ENCODE data around the gene VWF.
"Not testable (repeated sequence)": the region's sequence is repeated elsewhere in the genome, so short reads cannot be mapped to it uniquely, and the experiment has no call there.

The VWF gene

DNA sequence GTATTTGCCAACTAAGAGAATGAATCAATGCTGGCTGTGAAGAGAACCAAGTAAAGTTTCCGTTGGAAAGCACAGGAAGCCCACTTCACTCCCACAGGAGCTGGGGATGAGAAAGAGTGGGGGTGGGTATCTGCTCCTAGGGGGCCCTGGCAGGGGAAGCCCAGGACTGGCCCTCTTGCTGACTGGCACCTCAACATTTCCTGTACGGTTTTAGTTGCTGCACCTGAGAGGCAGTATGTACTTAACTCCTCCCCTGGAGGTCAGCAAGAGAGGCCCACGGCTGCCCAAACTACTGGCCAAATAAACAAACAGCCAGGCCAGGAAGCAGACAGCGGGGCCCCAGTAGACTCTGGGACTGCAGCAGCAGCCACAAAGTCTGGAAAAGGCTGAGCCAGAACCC is 33.8 kb upstream of the VWF start:
- no peak overlapping the region for H3K27ac Mint-ChIP-seq
- no peak overlapping the region for H3K4me3 Mint-ChIP-seq
- H3K4me1 Mint-ChIP-seq, result no peaks in the 10 kb centered on the region
- no peaks in the 10 kb centered on the region for H3K9me3 Mint-ChIP-seq
- DNase-seq (ENCODE audit: low spot score in 2 of 2) (no peak), ATAC-seq (ENCODE audit: low read depth) (no peak)
- peaks cover 12% of the 10 kb centered on the region for H3K27me3 Mint-ChIP-seq
- H3K36me3 Mint-ChIP-seq, result no peaks in the 10 kb centered on the region

DNA sequence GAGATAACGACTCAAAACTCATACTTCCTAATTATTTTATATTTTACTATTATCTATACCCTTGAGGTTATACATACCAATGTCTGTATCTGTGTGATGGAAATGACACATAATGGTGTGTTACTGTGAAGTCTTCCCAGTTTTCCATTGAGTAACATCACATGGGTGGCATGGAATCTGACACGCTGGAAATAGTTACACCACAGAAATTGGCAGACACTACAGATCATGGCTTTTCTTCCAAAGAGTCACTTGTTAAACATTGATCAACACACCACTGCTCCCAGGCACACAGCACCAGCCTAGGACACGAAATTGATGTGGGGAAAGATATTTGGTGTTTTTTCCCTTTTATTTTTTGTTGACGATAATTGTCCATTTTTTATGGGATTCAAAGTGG is 33.0 kb upstream of the VWF start:
- no peak overlapping the region for H3K27ac Mint-ChIP-seq
- ATAC-seq (ENCODE audit: low read depth) (no peak), DNase-seq (ENCODE audit: low spot score in 2 of 2) (no peak)
- no peaks in the 10 kb centered on the region for H3K4me1 Mint-ChIP-seq
- H3K4me3 Mint-ChIP-seq, result no peak overlapping the region
- H3K27me3 Mint-ChIP-seq, result peaks cover 12% of the 10 kb centered on the region
- no peaks in the 10 kb centered on the region for H3K36me3 Mint-ChIP-seq
- H3K9me3 Mint-ChIP-seq, result no peaks in the 10 kb centered on the region

DNA sequence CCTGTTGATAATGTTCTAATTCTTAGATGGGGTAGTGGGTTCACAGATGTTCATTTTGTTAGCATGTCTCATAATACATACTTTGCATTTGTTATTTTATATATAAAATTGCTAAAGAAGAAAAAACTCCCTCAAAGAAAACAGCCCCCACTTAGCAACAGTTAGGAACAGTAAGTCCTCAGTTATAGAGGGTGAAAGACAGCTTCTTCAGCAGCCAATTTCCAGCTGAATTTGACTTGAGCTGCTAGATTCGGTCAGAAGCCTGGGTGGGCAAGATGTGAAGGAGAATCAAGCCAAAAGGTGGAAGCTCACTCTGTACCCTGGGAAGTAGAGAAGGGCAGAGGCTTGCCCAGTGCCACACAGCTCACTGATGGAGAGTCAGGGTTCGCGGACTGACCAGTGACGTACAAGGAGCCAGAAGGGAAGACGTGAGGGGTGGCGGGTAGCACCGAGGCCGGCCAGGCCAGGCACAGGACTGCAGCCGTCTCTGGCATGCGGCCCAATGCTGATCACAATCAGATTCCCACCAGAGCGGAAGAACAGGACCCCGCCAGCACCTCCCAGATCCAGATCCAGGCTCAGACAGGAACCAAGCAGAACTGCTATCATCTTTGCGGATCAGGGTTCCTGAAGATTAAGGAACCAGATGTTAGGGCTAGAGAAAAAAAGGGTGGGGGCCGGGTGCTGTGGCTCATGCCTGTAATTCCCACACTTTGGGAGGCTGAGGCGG is 30.4 kb upstream of the VWF start:
- H3K4me3 Mint-ChIP-seq, result no peak overlapping the region
- no peaks in the 10 kb centered on the region for H3K4me1 Mint-ChIP-seq
- DNase-seq (ENCODE audit: low spot score in 2 of 2) (no peak), ATAC-seq (ENCODE audit: low read depth) (no peak)
- H3K27me3 Mint-ChIP-seq, result peaks cover 8% of the 10 kb centered on the region
- H3K36me3 Mint-ChIP-seq, result no peaks in the 10 kb centered on the region
- no peaks in the 10 kb centered on the region for H3K9me3 Mint-ChIP-seq
- no peak overlapping the region for H3K27ac Mint-ChIP-seq

DNA sequence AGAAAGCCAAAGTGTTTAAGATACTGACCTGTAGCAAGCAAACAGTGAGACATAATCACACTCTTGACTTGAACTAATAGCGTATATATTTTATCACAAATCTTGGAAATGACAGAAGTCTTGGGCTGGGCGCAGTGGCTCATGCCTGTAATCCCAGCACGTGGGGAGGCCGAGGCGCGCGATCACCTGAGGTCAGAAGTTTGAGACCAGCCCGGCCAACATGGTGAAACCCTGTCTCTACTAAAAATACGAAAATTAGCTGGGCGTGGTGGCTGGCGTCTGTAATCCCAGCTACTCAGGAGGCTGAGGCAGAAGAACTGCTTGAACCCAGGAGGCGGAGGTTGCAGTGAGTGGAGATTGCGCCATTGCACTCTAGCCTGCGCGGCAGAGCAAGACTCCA is 24.3 kb upstream of the VWF start:
- H3K4me1 Mint-ChIP-seq; H3K36me3 Mint-ChIP-seq; H3K9me3 Mint-ChIP-seq; H3K27me3 Mint-ChIP-seq; ATAC-seq (ENCODE audit: low read depth); H3K27ac Mint-ChIP-seq; H3K4me3 Mint-ChIP-seq; DNase-seq (ENCODE audit: low spot score in 2 of 2): not testable (repeated sequence)

DNA sequence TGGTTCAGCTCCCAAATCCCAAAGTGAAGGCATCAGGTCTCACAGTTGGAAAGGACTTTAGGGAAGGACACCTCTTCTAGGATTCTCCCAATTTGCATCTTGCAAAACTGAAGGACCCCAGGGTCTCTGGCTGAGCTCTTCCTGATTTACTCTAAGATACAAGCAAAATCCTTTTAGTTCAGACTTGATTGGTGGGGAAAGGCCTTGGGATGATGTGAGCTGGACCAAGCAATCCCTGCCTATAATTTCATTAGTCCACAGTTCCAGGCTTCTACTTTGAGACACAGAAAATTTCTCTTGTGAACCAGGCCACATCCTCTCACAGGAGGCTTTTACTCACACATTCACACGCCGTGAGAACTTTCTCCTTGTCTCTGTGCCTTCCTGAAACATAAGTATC is 23.6 kb upstream of the VWF start:
- DNase-seq (ENCODE audit: low spot score in 2 of 2) (no peak), ATAC-seq (ENCODE audit: low read depth) (no peak)
- Mint-ChIP-seq H3K9me3 (no peaks in the 10 kb centered on the region), H3K4me1 (peaks cover 3% of the 10 kb centered on the region), H3K27me3 (peaks cover 7% of the 10 kb centered on the region), H3K4me3 (no peak overlapping the region), H3K36me3 (peaks cover 2% of the 10 kb centered on the region), H3K27ac (no peak overlapping the region)

DNA sequence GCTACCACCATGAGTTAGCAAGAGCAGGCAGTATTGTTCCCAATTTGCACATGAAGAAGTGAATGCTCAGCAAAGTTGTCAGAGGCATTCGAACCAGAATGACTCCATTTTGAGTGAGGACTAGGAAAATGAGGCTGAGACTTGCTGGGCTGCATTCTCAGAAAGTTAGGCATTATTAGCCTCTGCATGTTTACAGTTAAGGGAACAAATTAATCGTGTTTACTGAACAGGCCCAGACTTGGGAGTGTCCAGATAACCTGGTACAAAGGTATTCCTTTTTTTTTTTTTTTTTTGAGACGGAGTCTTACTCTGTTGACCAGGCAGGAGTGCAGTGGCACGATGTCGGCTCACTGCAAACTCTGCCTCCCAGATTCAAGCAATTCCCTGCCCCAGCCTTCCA is 22.5 kb upstream of the VWF start:
- H3K4me3 Mint-ChIP-seq, result no peak overlapping the region
- peaks cover 8% of the 10 kb centered on the region for H3K27me3 Mint-ChIP-seq
- no peak for ATAC-seq (ENCODE audit: low read depth)
- H3K27ac Mint-ChIP-seq, result no peak overlapping the region
- no peak for DNase-seq (ENCODE audit: low spot score in 2 of 2)
- peaks cover 2% of the 10 kb centered on the region for H3K36me3 Mint-ChIP-seq
- H3K9me3 Mint-ChIP-seq, result no peaks in the 10 kb centered on the region
- peaks cover 5% of the 10 kb centered on the region for H3K4me1 Mint-ChIP-seq

DNA sequence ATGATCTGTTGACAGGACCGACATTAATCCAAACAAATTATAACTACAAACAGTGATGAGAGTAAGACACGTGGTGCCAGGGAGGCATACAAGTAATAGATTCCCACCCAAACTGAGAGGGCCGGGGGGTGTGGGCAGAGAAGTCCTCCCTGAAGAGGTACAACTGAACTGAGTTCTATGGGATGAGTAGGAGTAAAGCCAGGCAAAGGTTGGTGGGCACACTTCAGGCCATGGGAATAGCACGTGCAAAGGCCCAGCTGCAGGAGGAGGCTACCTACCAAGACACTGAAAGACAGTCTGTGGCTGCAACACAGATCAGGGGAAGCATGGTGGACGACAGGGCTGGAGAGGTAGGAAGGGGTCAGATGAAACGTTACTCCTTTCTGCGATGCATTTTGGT is 22.0 kb upstream of the VWF start:
- H3K27me3 Mint-ChIP-seq, result peaks cover 8% of the 10 kb centered on the region

DNA sequence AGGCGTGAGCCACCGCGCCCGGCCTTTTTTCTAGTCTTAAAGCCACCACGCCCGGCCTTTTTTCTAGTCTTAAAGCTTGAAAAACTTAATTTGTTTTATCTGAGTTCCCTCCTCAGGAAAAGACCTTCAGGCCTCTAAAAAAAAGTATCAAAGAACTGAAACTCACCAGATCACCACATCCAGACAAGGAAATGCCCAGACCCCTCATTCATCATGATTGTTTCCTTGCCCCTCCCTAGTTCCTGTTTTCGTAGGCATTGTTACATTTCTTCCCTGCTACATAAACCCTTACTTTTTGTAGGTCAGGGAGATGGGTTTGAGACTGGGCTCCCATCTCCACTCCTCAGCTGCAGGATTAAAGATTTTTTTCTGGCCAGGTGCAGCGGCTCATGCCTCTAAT is 21.1 kb upstream of the VWF start:
- Mint-ChIP-seq H3K9me3 (no peaks in the 10 kb centered on the region), H3K36me3 (peaks cover 2% of the 10 kb centered on the region), H3K27ac (no peak overlapping the region), H3K27me3 (peaks cover 8% of the 10 kb centered on the region), H3K4me3 (no peak overlapping the region), H3K4me1 (peaks cover 16% of the 10 kb centered on the region)
- DNase-seq (ENCODE audit: low spot score in 2 of 2) (no peak), ATAC-seq (ENCODE audit: low read depth) (no peak)

More for the DNA sequence above, 22.0 kb upstream of the VWF start:
- DNase-seq (ENCODE audit: low spot score in 2 of 2) (no peak), ATAC-seq (ENCODE audit: low read depth) (no peak)
- no peak overlapping the region for H3K4me3 Mint-ChIP-seq
- H3K36me3 Mint-ChIP-seq, result peaks cover 2% of the 10 kb centered on the region
- H3K9me3 Mint-ChIP-seq, result no peaks in the 10 kb centered on the region
- H3K4me1 Mint-ChIP-seq, result peaks cover 7% of the 10 kb centered on the region
- no peak overlapping the region for H3K27ac Mint-ChIP-seq

DNA sequence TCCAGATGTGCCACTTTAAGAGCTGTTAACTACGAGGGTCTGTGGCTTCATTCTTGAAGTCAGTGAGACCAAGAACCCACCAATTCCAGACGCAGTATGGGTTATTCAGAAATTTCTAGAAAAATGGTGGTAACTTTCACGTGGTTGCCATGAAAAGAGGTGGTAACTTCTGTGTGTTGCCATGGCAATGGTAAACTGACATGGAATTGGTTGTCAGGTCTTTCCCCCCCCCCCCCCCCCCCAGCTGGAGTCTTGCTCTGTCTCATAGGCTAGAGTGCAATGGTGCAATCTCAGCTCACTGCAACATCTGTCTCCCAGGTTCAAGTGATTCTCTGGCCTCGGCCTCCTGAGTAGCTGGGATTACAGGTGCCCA is 18.8 kb upstream of the VWF start:
- Mint-ChIP-seq H3K9me3 (no peaks in the 10 kb centered on the region), H3K36me3 (peaks cover 6% of the 10 kb centered on the region), H3K27me3 (peaks cover 6% of the 10 kb centered on the region), H3K4me1 (peaks cover 20% of the 10 kb centered on the region), H3K4me3 (no peak overlapping the region), H3K27ac (no peak overlapping the region)
- ATAC-seq (ENCODE audit: low read depth) (no peak), DNase-seq (ENCODE audit: low spot score in 2 of 2) (no peak)

DNA sequence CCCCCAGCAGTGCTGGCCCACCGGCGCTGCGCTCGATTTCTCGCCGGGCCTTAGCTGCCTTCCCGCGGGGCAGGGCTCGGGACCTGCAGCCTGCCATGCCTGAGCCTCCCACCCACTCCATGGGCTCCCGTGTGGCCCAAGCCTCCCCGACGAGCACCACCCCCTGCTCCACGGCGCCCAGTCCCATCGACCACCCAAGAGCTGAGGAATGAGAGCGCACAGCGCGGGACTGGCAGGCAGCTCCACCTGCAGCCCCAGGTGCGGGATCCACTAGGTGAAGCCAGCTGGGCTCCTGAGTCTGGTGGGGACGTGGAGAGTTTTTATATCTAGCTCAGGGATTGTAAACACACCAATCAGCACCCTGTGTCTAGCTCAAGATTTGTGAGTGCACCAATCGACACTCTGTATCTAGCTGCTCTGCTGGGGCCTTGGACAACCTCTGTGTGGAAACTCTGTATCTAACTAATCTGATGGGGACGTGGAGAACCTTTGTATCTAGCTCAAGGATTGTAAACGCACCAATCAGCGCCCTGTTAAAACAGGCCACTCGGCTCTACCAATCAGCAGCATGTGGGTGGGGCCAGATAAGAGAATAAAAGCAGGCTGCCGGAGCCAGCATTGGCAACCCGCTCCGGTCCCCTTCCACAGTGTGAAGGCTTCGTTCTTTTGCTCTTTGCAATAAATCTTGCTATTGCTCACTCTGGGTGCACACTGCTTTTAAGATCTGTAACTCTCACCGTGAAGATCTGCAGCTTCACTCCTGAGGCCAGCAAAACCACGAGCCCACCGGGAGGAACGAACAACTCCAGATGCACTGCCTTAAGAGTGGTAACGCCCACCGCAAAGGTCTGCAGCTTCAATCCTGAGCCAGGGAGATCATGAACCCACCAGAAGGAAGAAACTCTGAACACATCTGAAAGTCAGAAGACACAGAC is 18.2 kb upstream of the VWF start:
- H3K9me3 Mint-ChIP-seq; ATAC-seq (ENCODE audit: low read depth); H3K4me3 Mint-ChIP-seq; H3K27ac Mint-ChIP-seq; H3K27me3 Mint-ChIP-seq; DNase-seq (ENCODE audit: low spot score in 2 of 2); H3K36me3 Mint-ChIP-seq: not testable (repeated sequence)
- H3K4me1 Mint-ChIP-seq, result peaks cover 20% of the 10 kb centered on the region

DNA sequence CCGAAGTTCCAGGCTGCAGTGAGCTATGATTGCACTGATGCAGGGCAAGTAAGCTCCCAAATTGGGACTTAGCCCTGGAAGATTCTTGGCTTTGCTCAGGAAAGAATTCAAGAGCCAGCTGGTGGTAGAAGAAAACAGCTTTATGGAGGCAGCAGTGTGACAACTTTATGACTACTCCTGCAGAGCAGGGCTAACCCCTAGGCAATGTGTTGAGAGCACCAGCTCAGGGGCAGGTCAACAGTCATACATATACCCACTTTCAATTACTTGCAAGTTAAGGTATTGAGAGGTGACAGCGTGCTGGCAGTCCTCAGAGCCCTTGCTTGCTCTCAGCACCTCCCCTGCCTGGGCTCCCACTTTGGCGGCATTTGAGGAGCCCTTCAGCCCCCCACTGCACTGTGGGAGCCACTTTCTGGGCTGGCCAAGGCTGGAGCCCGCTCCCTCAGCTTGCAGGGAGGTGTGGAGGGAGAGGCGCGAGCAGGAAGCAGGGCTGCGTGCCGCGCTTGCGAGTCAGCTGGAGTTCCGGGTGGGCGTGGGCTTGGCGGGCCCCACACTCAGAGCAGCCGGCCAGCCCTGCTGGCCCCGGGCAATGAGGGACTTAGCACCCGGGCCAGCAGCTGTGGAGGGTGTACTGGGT is 17.4 kb upstream of the VWF start:
- H3K27ac Mint-ChIP-seq; H3K9me3 Mint-ChIP-seq; H3K27me3 Mint-ChIP-seq; H3K4me3 Mint-ChIP-seq; ATAC-seq (ENCODE audit: low read depth); H3K36me3 Mint-ChIP-seq; DNase-seq (ENCODE audit: low spot score in 2 of 2): not testable (repeated sequence)
- peaks cover 20% of the 10 kb centered on the region for H3K4me1 Mint-ChIP-seq

DNA sequence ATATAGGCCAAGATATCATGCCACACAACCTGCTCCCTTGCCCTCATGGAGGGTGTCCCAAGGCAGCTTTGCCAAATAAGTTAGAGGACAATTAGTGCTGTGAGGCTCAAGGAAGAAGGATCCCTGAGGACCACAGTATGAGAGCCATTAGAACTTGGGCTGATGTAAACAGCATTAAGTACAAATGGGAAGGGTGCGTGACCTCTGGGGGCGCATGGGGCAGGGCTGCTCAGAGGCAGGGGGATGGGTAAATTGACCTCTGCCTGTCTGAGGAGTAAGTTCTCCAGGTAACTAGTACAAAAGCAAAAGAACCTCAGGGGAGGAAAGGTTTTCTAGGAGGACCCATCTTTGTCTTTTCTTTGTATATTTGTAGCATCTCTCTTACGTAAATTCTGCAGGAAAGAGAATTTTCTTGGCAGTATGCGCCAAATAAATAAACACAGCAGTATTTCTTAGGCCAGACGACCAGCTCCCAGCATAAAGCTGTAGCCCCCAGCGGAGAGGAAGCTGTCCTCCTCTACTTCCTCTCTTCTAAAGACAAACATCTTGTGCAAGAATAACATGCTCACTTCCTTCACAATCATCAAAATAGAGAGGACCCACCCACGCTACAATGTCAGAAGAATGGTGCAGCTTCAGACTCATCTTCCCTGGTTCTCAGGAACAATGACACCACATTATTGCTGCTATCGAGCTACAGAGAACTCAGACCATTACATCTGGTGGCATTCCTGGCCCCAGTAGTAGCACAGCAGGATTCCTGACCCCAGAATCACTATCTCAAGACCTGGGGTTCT is 16.4 kb upstream of the VWF start:
- DNase-seq (ENCODE audit: low spot score in 2 of 2), result no peak
- peak overlapping the region; percentile 7 for H3K27ac Mint-ChIP-seq

DNA sequence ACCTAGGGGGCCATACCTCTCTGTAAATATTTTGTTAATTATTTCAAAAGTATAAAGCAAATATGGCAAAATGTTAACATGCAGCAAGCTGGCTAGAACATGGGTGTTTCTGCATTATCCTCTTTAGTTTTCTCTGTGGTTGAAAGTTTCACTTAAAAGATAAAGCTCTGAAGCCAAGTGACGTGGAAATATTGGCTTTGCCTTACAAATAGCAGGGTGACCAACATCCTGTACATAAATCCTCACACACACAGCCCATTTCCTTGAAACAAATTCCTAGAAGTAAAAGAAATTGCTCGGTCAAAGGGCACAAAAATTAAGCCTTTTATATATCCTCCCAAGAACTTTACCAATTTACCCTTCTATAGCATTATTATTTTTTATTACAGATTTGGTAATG is 10.6 kb upstream of the VWF start:
- Mint-ChIP-seq H3K27me3 (peaks cover 3% of the 10 kb centered on the region), H3K36me3 (peaks cover 4% of the 10 kb centered on the region), H3K9me3 (peaks cover 2% of the 10 kb centered on the region), H3K27ac (no peak overlapping the region), H3K4me3 (no peak overlapping the region), H3K4me1 (peaks cover 3% of the 10 kb centered on the region)
- DNase-seq (ENCODE audit: low spot score in 2 of 2), result no peak
- ATAC-seq (ENCODE audit: low read depth), result no peak

More for the DNA sequence above, 16.4 kb upstream of the VWF start:
- peak overlapping the region; percentile 50 for H3K4me3 Mint-ChIP-seq
- peaks cover 6% of the 10 kb centered on the region for H3K36me3 Mint-ChIP-seq
- ATAC-seq (ENCODE audit: low read depth), result peak; percentile 64
- peaks cover 2% of the 10 kb centered on the region for H3K9me3 Mint-ChIP-seq
- peaks cover 7% of the 10 kb centered on the region for H3K27me3 Mint-ChIP-seq
- H3K4me1 Mint-ChIP-seq, result peaks cover 20% of the 10 kb centered on the region
